ENCODE results near the gene MYO1C. TPM values are rescaled to one million over a fixed set of nuclear protein-coding genes. Genes with fewer than 3 reads are reported as not detected.

Gene MYO1C
- total and polyA plus RNA-seq, 9 of the 15 experiments (the other 6 are each of a cell fraction or from before 2014, with no cell fraction given) = 0.46 to 32.5 (median 11.6) TPM

- FAIRE-seq = peak; percentile 81
- no peaks in the 10 kb centered on the region for H3K27me3 ChIP-seq (ENCODE audit: control insufficient read depth in 2 of 2, insufficient read depth in 2 of 2, low read length in 2 of 2)
- H3K79me2 ChIP-seq (ENCODE audit: control insufficient read depth, insufficient read depth, low read length) = peaks cover 50% of the 10 kb centered on the region
- no peaks in the 10 kb centered on the region for H3K9me1 ChIP-seq (ENCODE audit: control insufficient read depth, insufficient read depth, low read length)
- CTCF ChIA-PET (ENCODE audit: low intra/inter-chr PET ratio) = interaction anchor here (1.2 kb wide), 1 partner anchor 91 kb away, joined by 5 read pairs; no protein-coding TSS in a partner anchor
- peak within 1 kb of the TSS; percentile 93 for H3K4me2 ChIP-seq (ENCODE audit: insufficient read depth, low read length)
- peaks cover 23% of the 10 kb centered on the region; the same call in 2 of the 3 replicates for H3K36me3 ChIP-seq (ENCODE audit: control insufficient read depth, insufficient read depth, low read length)
- BruUV-seq (replicated peaks) = no TSS peak
- peaks cover 17% of the 10 kb centered on the region for H4K20me1 ChIP-seq (replicated peaks; ENCODE audit: control insufficient read depth, insufficient read depth, low read length)
- intact Hi-C loops (cut with micrococcal nuclease) (loop anchor here (2.0 to 10.0 kb wide), 2 partner anchors 59 to 91 kb away; partner anchors contain the start of gene INPP5K), in situ Hi-C loops (cut with MboI) (no loop called here)
- peak; percentile 94 to 98 (median 98) for DNase-seq (ENCODE audit: extremely low read depth in 1 of 4, low spot score in 3 of 4)
- H3K4me1 ChIP-seq (replicated peaks in 1 of 2; ENCODE audit: control insufficient read depth in 2 of 2, insufficient read depth in 2 of 2, low read length in 2 of 2) = peaks cover 13 to 20% of the 10 kb centered on the region in 2 experiments
- H3K9me3 ChIP-seq (replicated peaks; ENCODE audit: control insufficient read depth, insufficient read depth, low read depth, low read length) = no peaks in the 10 kb centered on the region
- WGBS (ENCODE audit: insufficient coverage, low coverage, missing lambda C conversion rate) = 0% methylated on average over 21 of the region's 93 CpGs
- H3K4me3 ChIP-seq = peak within 1 kb of the TSS; percentile 97
- peak; percentile 90 for ATAC-seq
- POLR2A ChIA-PET = interaction anchor here (0.5 to 1.3 kb wide), 8 partner anchors 9 to 295 kb away, joined by 3 to 5 read pairs (median 3); no protein-coding TSS in a partner anchor
- H3K27ac ChIP-seq (ENCODE audit: extremely low read depth, low read depth, low read length) = peak within 1 kb of the TSS; percentile 86
- H2AFZ ChIP-seq (ENCODE audit: low read depth, low read length) = peak within 1 kb of the TSS; percentile 77
- peak within 1 kb of the TSS; percentile 89 to 98 for H3K9ac ChIP-seq (ENCODE audit: insufficient read depth in 1 of 2, low read depth in 2 of 2, low read length in 2 of 2)
- peak; percentile 84 for TF ChIP-seq SUPT5H (IDR thresholded peaks at IDR 0.05)
- TF ChIP-seq, protein P1, sequence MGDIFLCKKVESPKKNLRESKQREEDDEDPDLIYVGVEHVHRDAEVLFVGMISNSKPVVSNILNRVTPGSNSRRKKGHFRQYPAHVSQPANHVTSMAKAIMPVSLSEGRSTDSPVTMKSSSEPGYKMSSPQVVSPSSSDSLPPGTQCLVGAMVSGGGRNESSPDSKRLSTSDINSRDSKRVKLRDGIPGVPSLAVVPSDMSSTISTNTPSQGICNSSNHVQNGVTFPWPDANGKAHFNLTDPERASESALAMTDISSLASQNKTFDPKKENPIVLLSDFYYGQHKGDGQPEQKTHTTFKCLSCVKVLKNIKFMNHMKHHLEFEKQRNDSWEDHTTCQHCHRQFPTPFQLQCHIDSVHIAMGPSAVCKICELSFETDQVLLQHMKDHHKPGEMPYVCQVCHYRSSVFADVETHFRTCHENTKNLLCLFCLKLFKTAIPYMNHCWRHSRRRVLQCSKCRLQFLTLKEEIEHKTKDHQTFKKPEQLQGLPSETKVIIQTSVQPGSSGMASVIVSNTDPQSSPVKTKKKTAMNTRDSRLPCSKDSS (IDR thresholded peaks at IDR 0.05; ENCODE audit: low read depth, partially characterized antibody) = no peak
- TF ChIP-seq SMAD1 (IDR thresholded peaks at IDR 0.05; ENCODE audit: low read depth, low read length, partially characterized antibody) = peak; percentile 20
- TF ChIP-seq HMGN3 (IDR thresholded peaks at IDR 0.05; ENCODE audit: borderline replicate concordance, extremely low read depth, insufficient read length, low read depth, low read length) = peak; percentile 17
- TF ChIP-seq RB1 (IDR thresholded peaks at IDR 0.05; ENCODE audit: low read depth) = peak; percentile 77; the same call in 1 of the 2 replicates
- peak; percentile 88; the same call in 1 of the 2 replicates for TF ChIP-seq ZNF76 (CRISPR knock-in tag; IDR thresholded peaks at IDR 0.05; ENCODE audit: borderline replicate concordance)
- TF ChIP-seq, protein P2, sequence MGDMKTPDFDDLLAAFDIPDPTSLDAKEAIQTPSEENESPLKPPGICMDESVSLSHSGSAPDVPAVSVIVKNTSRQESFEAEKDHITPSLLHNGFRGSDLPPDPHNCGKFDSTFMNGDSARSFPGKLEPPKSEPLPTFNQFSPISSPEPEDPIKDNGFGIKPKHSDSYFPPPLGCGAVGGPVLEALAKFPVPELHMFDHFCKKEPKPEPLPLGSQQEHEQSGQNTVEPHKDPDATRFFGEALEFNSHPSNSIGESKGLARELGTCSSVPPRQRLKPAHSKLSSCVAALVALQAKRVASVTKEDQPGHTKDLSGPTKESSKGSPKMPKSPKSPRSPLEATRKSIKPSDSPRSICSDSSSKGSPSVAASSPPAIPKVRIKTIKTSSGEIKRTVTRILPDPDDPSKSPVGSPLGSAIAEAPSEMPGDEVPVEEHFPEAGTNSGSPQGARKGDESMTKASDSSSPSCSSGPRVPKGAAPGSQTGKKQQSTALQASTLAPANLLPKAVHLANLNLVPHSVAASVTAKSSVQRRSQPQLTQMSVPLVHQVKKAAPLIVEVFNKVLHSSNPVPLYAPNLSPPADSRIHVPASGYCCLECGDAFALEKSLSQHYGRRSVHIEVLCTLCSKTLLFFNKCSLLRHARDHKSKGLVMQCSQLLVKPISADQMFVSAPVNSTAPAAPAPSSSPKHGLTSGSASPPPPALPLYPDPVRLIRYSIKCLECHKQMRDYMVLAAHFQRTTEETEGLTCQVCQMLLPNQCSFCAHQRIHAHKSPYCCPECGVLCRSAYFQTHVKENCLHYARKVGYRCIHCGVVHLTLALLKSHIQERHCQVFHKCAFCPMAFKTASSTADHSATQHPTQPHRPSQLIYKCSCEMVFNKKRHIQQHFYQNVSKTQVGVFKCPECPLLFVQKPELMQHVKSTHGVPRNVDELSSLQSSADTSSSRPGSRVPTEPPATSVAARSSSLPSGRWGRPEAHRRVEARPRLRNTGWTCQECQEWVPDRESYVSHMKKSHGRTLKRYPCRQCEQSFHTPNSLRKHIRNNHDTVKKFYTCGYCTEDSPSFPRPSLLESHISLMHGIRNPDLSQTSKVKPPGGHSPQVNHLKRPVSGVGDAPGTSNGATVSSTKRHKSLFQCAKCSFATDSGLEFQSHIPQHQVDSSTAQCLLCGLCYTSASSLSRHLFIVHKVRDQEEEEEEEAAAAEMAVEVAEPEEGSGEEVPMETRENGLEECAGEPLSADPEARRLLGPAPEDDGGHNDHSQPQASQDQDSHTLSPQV (IDR thresholded peaks at IDR 0.05) = 0 out of 2 replicates have a peak, but pooled peaks have one; percentile 11
- no peak for TF ChIP-seq NR4A1 (CRISPR knock-in tag; IDR thresholded peaks at IDR 0.05)
- 0 out of 2 replicates have a peak, but pooled peaks have one; percentile 50 for TF ChIP-seq NR4A1 (tag; IDR thresholded peaks at IDR 0.05)
- no peak for TF ChIP-seq SNAPC5 (CRISPR knock-in tag; IDR thresholded peaks at IDR 0.05)
Measured at GRCh38 chr17:1455797-1456599, 36.5 kb downstream of the MYO1C start, which contains the start of gene CRK. TSS of gene CRK (minus strand) at chr17:1456232. CDS start at chr17:1456117, 115 bp downstream.
